Thyroid gland (tissue), 4 donors: Measurements from ENCODE around the gene CACNA1I.

Experiments used
- CTCF ChIP-seq, 6 experiments: fragments of 200-600 bp in 3 of 6; fragments of 450-650 bp in 3 of 6; sonication (generic) in 3 of 6; IDR thresholded peaks; one replicate each; pipeline ENCODE4 v1.5.1; 2016 to 2019; ENCODE audit warnings: antibody characterized with exemption in 6 of 6, mild to moderate bottlenecking in 2 of 6, inconsistent platforms in 1 of 6, moderate library complexity in 1 of 6
- POLR2A ChIP-seq, 2 donors: fragments of 450-650 bp; IDR thresholded peaks; one replicate each; pipeline ENCODE4 v1.6.1; 2017; ENCODE audit warnings: antibody characterized with exemption in 2 of 2, mild to moderate bottlenecking in 2 of 2, moderate library complexity in 1 of 2

GRCh38 chr22:39725351-39726035 is 154.9 kb downstream of the CACNA1I start:
- TF ChIP-seq CTCF (IDR thresholded peaks at IDR 0.05): no peak
- no peak for TF ChIP-seq POLR2A (IDR thresholded peaks at IDR 0.05)
